Stimulated activated CD4-positive, alpha-beta T cell treated with anti-CD3 and anti-CD28 coated beads, TNF-alpha, amount 100 ng/mL, for 24 hours (primary cell): Measurements from ENCODE around the gene TUBB3.

Source experiments
- DNase-seq, 3 experiments: peaks; one replicate each; pipeline ENCODE4 v3.0.0-alpha.2; 2020; ENCODE audit warnings: low read depth in 3 of 3

Gene TUBB3

DNA sequence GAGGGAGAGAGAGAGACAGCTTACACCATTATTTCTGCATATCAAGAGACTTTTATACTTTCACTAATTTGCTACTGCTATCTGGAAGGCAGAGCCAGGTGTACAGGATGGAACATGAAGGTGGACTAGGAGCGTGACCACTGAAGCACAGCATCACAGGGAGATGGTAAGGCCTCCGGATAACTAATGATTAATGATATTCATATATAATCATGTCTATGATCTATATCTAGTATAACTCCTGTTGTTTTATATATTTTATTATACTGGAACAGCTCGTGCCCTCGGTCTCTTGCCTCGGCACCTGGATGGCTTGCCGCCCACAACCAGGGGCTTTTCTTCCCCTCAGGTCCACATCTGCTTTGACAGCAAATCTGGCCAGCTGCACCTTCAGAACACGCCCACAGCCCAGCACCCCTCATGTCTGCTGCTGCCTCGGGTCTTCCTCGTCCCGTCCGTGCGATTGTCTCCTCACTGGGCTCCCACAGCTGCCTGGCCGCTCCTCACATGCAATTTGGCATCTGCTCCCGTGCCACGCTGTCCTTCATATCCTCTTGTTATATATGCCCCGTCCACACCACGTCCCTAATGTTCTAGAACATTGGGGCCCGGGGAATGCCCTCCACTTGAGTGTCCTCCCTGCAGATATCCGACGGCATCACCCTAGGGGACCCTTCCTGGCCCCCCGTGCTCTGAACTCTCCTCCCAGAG lies 15.2 kb downstream of the TUBB3 start:
- DNase-seq, result no peak

DNA sequence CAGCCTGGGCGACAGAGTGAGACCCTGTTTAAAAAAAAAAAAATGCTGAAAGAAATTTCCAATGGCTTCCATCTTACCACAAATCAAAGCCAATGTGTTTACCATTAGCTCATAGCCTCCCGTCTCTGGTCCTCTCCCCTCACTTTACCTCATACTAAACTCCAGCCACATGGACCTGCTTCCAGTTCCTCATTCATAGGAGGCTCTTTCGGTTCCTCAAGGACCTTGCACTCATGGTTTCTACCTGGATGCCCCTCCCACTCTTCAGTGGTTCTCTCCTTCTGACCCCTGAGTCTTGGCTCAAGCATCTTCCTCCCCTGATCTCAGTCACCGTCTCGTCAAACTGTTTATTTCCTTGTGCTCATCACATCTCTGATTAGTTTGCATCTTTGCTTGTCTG lies 21.6 kb downstream of the TUBB3 start:
- DNase-seq, result no peak

DNA sequence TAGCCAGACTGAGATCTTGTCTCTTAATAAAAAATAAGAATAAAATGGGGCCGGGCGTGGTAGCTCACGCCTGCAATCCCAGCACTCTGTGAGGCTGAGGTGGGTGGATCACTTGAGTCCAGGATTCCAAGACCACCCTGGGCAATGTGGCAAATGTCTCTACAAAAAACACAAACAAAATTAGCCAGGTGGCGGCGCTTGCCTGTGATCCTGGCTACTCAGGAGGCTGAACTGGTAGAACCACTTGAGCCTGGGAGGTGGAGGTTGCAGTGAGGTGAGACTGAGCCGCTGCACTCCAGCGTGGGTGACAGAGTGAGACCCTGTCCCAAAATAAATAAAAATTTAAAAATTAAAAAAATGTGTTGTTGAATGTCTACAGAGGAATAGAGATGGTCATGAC lies 22.5 kb downstream of the TUBB3 start:
- DNase-seq, result no peak

DNA sequence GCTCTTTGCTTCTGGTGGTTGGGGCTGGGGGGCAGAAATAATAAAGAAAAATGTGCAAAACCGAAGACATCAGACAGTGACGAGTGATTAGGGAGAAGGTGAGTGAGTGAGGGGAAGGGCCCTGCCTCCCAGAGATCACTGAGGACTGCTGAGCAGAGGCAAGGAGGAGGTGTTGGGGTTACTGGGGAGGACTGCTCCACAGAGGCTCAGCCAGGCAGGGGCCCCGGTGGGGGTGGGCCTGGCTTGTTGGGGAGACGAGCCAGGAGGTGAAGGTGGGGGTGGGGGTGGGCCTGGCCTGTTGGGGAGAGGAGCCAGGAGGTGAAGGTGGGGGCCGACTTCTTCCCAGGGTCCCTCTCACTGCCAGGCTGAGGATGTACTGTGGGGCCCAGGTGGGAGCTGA lies 23.4 kb downstream of the TUBB3 start:
- DNase-seq, result no peak

DNA sequence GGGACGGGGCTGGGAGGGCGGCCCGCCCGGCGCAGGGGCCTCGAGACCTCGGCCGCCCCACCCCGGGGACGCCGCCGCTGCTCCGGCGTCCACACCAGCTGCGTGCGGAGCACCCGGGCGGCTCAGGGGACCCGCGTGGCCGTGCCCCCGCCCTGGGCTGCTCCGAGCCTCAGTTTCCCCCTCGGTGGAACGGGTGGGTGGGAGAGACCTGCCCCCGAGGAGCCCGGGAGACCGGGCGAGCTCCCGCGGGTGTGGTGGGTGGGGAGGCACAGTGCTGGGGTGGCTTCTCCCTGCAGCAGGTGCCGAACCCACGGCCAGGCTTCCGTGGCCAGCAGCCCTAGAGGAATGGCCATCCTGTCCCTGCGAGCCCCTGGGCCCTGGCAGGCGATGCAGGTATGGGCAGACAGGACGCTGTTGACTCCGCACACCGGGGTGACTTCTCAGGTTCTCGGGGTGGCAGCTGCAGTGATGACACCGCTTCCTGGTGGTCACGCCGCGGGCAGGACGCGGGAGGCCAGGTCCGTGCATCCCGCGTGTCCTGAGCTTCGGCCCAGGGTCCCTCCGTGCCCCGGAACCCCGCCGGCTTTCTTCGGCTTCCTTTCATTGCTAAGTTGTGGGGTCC lies 26.1 kb downstream of the TUBB3 start:
- no peak for DNase-seq

DNA sequence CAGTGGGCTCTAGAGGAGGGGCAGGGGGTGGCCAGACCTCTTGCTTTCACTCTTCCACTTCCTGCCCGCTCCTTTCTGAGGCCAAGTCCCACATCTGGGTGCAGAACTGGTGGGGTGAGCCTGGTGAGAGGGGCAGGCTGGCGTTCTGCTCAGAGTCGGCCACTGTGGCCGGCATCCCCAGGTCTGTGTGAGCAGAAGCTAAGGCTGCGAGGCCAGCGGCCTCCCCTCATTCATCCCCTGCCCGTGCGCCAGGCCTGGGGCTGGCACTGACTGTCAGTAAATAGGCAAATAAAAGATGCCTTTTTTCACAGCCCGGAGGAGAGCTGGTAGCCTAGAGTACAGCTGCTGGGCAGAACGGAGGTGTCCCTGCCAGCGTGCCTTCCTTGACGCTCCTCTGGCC lies 26.6 kb downstream of the TUBB3 start:
- no peak for DNase-seq

DNA sequence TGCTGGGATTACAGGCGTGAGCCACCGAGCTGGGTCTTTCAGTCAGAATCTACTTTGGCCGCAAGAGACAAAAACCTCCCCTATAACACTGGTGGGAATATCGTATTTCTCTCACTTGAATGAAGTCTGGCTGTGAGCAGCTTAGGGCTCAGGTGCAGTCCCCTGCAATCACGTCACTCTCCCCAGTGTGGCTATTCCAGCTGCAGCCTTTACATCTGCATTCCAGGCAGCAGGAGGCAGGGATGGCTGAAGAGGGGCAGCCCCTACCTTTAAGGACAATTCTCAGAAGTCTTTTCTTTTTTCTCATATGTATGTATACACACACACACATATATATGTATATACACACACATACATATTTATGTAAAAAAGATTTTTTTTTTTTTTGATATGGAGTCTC lies 28.4 kb downstream of the TUBB3 start:
- DNase-seq, result no peak

DNA sequence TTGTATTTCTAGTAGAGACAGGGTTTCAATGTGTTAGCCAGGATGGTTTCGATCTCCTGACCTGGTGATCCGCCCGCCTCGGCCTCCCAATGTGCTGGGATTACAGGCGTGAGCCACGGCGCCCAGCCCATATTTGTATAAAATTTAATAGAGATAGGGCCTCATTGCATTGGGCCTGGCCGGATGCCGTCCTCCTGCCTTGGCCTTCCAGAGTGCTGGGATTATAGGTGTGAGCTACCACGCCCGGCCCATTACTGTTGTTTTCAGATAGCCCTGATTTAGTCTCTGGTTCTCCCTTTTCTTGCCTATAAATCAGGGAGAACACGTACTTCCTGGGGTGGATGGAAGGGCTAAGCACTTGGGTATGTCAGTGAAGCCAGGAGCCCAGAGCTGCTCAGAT lies 28.9 kb downstream of the TUBB3 start:
- DNase-seq, result no peak

DNA sequence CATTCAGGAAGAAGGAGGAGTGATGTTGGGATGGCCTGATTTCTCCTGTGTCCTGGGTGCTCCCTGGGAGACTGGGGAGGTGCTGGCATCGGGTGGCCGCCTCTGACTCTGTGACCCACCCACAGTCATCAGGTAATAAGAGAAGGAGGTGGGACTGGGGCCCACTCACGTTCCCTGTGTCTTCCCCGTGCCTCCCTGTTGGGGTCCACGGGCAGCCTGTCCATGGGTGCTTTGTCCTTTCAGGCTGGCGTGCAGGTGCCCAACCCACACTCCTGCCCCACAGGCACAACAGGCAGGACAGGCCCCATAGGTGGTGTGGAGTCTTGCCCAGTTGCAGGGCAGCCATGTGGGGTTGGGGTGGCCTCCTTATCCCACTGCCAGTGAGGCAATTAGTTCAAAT lies 29.4 kb downstream of the TUBB3 start:
- DNase-seq, result no peak

DNA sequence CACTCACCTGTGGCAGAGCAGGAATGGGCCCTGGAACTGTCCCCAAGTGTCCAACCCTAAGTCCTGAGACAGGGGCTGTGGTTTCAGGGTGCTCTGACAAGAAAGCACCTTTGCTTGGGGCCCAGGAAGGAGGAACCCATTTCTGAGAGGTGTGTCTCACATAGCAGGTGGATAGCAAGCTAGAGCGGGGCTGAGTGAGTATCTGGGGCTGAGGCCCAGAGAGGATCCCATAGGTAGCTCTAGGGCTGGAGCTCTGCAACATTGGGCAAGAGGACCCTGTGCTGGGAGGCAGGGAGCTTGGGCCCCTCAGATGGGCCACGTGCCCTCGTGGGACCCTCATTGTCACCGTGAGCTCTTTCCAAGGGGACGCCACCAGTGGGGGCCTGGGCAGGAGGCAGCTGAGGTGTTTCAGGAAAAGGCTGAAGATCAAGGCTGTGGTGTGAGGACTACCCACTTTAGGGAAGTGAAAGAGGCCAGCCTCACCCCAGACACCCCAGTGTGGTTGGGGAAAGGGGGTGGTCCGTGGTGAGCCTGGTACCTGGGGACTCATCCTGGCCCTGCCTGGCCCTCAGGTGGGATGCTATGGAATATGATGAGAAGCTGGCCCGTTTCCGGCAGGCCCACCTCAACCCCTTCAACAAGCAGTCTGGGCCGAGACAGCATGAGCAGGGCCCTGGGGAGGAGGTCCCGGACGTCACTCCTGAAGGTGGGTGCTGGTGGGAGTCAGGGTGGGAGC lies 30.7 kb downstream of the TUBB3 start:
- DNase-seq, result no peak

DNA sequence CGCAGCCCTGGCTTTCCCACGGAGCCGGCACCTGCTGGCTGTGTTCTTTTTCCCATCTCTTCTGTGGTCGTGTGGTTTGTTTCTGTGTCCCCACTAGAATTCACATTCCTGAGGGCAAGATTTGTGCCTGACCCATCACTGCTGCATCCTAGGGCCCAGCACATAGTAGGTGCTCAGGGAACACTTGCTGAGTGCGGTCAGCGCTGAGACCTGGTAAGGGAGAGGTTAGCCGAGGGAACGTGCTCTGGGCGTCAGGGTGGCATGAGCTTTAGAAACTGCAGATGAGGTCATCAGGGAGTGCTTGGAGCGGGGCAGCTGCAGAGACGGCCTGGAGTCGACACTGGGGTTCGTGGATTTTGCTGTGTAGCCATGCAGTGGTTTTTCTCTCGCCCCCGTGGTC lies 31.3 kb downstream of the TUBB3 start:
- DNase-seq, result no peak

DNA sequence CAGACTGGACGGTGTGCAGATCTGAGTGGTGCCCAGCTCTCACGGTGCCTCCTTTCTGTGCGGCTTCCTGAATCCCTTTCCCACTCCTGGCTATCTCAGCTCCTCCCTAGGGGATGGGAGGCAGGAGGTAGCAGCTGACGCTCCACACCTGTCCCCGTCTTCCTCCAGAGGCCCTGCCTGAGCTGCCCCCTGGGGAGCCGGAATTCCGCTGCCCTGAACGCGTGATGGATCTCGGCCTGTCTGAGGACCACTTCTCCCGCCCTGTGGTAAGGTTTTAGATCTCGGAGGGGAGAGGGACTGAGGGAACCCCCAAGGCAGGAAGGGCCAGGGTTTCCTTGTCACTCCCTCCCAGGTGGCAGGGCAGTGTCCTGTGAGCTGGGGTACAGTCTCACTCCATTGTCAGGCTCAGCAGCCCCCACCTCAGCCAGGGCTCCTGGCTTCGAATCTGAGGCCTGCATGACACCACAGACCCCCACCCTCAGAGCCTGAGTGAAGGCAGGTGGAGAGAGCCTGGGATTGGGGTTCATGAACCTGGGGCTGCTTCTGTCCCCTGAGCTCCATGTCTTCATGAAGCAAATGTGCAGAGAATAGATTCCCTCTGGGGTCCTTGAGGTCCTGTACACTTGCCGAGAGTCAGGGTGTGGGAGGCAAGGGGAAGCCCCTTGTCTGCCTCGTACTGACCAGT lies 32.0 kb downstream of the TUBB3 start:
- DNase-seq, result no peak

DNA sequence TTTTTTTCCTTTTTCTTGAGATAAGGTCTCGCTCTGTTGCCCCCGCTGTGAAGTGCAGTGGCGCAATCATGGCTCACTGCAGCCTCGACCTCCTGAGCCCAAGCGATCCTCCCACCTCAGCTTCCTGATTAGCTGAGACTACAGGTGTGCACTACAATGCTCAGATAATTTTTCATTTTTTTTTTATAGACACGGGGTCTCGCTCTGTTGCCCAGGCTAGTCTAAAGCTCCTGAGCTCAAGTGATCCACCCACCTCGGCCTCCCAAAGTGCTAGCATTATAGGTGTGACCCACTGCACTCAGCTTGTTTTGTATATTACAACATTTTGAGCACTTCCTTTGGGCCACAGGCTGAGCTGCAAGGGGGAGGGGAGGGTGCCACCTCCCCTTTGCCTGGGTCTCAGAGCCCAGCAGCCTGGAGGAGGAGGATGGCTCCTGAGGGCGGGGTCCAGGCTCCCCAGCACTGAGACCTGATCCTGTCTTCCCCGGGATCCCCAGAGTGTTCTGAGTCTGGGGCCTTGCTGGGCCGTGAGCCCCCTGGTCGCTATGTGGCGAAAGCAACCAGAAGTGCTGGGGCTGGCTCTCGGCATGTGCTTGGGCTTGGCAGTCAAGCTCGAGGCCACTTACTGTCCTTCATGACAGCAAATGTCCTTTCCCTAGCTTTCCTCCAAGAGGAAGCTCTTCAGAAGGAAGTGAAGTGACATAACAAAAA lies 33.5 kb downstream of the TUBB3 start:
- DNase-seq, result no peak

DNA sequence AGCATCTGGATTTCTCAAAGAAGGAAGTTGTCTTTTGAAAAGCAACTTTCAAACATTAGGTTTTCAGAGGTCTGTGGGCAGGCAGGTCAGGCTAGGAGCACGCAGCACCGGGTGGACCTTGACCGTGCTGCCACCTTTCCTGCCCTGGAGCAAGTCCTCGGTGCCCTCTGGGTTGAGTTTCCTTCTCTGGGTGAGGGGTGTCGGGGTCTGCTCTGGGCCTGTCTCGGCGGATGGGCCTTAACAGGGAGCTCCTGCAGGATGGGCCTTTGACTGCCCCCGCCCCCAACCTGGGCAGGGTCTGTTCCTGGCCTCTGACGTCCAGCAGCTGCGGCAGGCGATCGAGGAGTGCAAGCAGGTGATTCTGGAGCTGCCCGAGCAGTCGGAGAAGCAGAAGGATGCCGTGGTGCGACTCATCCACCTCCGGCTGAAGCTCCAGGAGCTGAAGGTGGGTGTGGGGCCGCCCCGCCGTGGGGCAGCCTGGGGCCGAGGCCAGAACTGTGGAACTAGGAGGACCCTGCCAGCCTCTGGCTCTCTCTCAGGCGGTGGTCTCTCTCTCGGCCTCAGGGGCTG lies 34.2 kb downstream of the TUBB3 start:
- no peak for DNase-seq

DNA sequence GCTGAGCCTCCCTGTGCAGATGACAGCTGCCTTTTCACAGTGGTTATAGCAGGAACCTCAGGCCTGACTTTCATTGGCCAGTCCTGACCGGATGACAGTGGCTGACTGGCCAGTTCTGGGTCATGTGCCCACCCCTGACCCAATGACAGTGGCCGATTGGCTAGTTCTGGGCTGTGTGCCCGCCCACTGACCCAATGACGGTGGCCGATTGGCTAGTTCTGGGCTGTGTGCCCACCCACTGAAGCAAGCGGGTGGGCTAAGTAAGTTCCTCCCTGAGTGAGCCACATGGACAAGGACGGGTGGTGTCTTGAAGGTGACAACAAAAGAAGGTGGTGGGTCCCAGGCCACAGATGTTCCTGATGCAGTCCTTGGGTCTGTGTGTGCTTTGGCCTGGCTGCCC lies 34.9 kb downstream of the TUBB3 start:
- DNase-seq, result no peak

DNA sequence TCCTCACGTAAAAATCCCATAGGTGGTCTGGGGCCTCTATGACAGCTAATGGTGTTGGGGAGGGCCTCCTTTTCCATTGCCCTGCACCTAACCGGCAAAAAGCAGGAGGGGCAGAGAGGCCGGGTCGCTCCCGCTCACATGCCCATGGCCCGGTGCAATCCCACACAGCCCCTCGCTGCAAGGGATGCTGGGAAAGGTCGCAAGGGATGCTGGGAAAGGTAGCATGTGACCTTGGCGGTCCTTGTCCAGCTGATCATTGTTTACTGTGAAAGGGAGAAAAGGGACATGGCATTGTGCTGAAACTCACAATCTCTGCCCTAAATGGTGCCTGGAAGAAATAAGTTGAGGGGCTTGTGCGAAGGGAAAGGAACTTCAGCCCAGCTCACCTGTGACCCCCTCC lies 35.5 kb downstream of the TUBB3 start:
- no peak for DNase-seq

DNA sequence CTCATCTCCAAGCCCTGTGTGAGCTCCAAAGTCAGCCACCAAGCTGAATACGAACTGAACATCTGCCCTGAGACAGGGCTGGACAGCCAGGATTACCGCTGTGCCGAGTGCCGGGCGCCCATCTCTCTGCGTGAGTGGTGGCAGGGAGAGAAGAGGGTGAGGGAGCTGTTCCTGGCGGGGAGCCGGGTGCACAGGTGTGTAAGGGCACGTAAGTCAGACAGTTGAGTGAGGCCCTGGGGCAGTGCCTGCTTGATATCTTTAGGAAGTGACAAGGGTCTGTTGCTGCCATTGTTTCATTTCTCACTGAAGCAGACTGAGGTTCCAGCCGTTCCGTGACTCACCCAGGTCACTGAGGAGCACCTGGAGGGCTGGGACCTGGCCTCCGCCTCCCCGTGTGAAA lies 37.8 kb downstream of the TUBB3 start:
- DNase-seq, result no peak

DNA sequence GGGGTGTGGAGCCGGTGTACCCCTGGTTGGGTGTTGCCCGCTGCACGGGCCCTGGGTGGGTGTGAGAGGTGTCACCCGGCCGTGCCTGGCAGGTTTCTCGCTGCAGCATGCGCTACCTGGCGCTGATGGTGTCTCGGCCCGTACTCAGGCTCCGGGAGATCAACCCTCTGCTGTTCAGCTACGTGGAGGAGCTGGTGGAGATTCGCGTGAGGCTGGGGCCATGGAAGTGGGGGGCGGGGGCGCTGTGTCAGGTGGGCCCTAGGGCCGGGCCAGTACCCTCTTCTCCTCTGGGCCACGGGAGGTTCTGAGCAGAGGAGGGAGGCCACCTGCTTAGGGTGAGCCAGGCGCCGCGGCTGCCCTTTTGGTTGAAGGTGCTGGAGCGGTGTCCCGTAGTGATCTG lies 38.8 kb downstream of the TUBB3 start:
- no peak for DNase-seq

DNA sequence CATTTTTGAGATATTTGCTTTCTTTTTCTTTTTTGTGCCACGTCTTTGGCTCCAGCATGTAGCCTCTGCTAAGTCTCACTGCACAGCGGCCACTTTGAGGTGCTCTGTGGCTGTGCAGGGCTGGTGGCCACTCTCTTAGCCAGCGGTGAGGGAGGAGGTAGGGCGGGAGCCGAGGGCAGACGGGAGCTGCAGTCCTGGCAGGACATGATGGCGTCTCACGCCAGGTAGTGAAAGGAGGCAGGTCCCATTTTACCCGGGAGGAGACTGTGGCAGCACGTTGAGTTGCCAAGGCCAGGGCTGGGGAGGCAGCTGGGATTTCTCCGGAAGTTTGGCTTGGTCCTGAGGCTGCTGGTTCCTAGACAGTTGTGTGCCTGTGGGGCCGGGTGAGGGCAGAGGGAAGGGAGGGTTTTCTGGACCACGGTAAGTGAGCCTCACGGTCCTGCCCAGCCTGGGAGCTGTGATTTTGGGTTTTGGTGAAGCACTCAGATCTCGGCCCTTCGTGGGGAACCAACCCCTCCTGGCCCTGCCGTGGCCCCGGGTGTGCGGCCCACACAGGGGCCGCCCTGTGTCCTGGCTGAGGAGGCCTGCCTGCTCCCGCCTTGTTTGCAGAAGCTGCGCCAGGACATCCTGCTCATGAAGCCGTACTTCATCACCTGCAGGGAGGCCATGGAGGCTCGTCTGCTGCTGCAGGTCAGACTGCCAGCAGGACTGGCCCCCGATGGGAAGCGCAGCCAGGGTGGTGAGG lies 39.8 kb downstream of the TUBB3 start:
- no peak for DNase-seq

DNA sequence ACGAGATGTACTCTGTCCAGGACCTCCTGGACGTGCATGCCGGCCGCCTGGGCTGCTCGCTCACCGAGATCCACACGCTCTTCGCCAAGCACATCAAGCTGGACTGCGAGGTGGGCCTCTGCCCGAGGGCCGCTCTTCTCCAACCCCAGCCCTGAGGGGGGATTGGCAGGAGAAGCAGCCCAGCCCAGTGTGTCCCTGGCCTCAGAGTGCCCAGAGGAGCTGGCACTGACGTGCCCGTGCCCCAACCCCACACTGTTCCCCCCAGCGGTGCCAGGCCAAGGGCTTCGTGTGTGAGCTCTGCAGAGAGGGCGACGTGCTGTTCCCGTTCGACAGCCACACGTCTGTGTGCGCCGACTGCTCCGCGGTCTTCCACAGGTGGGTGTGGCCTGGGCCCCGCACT lies 41.1 kb downstream of the TUBB3 start:
- DNase-seq, result no peak
